ENCODE measurements around the gene MANBA. TPM values are rescaled to one million over a fixed set of nuclear protein-coding genes. Genes with fewer than 3 reads are reported as not detected.

The MANBA gene
- total RNA-seq, 1 donor from 2014 or later: 27.3 TPM

DNA sequence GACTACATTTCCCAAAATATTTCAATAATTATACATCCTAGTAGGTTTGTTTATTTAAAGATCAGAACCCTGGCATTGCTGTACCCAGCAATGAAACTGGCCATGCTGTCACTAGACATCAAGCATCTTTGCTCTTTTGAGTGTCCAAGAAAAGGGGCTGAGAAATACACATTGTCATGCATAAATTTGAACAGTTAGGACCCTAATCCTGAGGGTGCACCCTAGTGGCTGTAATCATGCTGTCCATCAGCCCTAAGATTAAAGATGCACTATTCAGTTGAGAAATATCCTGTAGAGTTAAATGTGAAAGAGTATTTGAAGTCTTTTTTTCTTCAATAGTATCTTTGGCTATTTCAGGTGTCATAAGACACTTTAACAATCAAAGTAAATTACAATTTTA is 150.8 kb downstream of the MANBA start:
- no peak for ATAC-seq
- no peak for DNase-seq
- intact Hi-C loops (cut with micrococcal nuclease): no loop called here

DNA sequence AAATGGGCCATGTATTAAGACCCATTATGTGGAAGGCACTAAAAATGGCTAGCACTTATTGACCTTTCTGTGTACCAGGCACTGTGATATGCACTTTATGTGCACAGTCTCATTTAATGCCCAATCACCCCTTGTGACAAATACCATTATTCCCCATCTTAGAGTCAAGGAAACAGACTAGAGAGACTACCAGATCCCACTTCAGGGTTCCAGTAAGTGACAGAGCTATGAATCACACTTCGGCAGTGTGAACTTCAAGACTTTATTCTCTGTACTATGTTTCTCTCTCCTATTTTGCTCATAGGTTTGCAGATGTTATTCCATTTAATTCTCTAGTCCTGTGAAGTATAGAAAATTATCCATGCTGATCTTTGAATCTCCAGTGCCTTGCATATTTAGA is 152.6 kb downstream of the MANBA start:
- intact Hi-C loops (cut with micrococcal nuclease): loop anchor here (5.0 kb wide), 1 partner anchor 161 kb away; no protein-coding TSS in a partner anchor
- ATAC-seq: no peak
- no peak for DNase-seq

GRCh38 chr4:102606846-102607450 is 153.8 kb downstream of the MANBA start:
- no peak for DNase-seq
- ATAC-seq: no peak
- intact Hi-C loops (cut with micrococcal nuclease): loop anchor here (5.0 kb wide), 1 partner anchor 160 kb away; no protein-coding TSS in a partner anchor

- ATAC-seq (peak; percentile 34), DNase-seq (no peak)
- intact Hi-C loops (cut with micrococcal nuclease): loop anchor here (5.0 kb wide), 1 partner anchor 159 kb away; no protein-coding TSS in a partner anchor
Observed at GRCh38 chr4:102606261-102606660, 154.5 kb downstream of the MANBA start.

DNA sequence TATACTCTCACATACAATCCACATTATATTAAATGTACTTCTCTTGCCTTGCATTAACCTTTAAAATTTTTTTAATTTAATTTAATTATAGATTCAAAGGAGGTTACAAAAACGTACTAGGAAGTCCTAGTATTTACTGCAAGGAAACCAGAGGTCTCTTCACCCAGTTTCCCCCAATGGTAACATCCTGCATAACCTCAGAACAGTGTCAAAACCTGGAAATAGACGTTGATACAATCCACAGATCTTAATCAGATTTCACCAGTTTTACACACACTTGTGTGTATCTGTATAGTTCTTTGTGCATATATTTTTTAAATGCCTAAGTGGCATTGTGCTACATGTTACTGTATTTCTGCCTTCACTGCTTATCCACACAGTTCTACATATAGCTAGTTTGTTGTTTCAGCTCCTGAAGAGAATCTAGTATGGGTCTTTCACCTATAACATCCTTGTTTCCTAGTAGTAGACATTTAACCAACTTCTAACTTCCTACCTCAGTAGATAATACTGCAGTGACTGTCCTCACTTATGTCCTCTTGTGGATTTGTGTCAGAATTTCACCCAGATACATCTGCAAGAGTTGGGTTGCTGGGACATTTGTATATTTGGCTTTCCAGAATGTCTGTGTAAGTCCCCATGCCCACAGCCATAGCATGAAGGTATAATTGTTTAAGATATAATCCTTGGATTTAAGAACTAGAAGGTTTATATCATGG is 156.4 kb downstream of the MANBA start:
- no peak for DNase-seq
- intact Hi-C loops (cut with micrococcal nuclease): no loop called here
- no peak for ATAC-seq

DNA sequence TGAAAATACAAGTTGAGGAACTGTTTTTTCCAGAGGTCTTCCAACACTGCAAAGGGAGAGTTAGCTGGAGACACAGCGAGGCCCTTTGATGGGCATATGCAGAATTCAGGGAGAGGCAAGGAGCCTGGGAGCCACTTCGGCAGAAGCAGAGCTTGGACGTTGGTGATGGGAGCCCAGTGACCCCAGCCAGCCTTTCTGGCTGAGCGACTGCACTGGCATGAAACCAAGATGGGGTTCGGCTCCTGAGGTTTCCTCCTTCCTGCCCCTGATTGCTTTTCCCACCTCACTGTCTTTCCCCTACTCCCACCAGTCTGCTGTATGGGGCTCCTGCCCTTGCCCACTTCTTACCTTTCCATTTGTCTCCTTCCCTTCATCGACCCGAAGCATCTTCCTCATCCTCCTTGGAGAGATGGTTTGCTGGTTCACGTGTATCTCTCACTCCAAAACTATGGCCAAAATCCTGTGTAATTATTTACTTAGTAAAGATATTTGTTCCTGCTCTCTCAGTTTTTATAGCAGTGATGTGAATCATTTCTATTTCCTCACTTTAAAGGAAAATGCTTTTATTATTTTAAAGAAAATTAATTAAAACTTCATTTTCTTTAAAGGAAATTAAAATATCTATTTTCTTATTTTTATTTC is 159.1 kb downstream of the MANBA start:
- intact Hi-C loops (cut with micrococcal nuclease): no loop called here
- ATAC-seq (no peak), DNase-seq (no peak)

- DNase-seq: no peak
- intact Hi-C loops (cut with micrococcal nuclease): no loop called here
- ATAC-seq: no peak
Observed at GRCh38 chr4:102600689-102601088, 160.1 kb downstream of the MANBA start.

DNA sequence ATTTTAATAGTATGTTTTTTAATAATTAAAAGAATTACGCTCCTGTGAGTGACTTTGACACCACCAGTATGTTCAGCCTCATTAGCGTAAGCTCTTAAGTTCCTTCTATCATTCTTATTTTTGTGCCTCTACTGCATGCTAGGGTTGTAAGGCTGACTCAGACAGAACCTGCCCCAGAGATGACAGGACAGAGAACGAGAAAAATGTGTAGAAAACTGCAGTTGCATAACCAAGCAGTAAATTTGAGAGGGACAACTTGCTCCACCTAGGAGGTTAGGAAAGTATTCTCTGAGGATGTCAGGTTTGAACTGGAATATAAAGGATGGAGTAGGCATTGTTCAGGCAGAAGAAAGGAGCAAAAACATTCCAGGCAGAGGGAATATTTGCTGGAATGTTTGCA is 160.9 kb downstream of the MANBA start:
- ATAC-seq: no peak
- no peak for DNase-seq
- intact Hi-C loops (cut with micrococcal nuclease): no loop called here

DNA sequence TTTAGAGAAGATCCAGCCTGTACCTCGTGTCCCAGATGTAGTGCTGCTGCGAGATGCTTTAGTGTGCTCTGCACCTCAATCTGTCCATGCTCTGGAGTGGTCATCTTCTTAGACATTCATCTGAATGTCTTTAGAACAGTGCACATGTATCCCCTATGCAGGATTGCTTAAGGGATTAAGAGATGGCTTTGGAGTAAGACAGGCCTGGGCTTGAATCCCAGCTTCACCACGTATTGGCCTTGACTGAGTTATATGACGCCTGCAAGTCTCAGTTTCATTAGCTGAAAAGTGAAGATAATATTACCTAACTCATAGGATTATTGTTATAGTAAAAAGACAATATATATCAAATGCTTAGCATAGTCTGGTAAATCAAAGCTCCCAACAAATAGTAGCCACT is 161.3 kb downstream of the MANBA start:
- ATAC-seq (no peak), DNase-seq (no peak)
- intact Hi-C loops (cut with micrococcal nuclease): no loop called here

- DNase-seq (no peak), ATAC-seq (peak; percentile 31)
- intact Hi-C loops (cut with micrococcal nuclease): no loop called here
Observed at GRCh38 chr4:102598762-102599374, 161.9 kb downstream of the MANBA start.

- DNase-seq (no peak), ATAC-seq (peak; percentile 82)
- intact Hi-C loops (cut with micrococcal nuclease): no loop called here
Observed at GRCh38 chr4:102598086-102598761, 162.5 kb downstream of the MANBA start.

DNA sequence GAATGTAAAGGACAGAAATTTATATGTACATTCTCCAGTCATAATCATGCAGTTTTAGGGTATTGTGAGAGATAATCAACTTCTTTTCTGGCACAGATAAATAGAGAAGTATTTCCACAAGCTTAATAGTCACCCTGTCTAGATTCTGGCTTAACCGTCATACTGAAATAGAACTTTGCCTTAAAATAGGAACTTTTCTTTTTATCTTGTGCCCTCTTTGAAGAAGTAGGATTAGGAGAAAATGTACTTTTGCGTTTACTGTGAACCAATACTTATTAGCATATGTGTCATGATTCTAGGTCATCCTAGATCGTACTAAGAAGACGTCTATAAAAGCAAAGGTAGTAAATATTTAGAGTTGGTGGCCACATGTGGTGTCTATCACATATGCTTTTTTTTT is 164.2 kb downstream of the MANBA start:
- intact Hi-C loops (cut with micrococcal nuclease): no loop called here
- ATAC-seq (no peak), DNase-seq (no peak)

GRCh38 chr4:102594000-102594399 is 166.8 kb downstream of the MANBA start:
- ATAC-seq (no peak), DNase-seq (no peak)
- intact Hi-C loops (cut with micrococcal nuclease): no loop called here

DNA sequence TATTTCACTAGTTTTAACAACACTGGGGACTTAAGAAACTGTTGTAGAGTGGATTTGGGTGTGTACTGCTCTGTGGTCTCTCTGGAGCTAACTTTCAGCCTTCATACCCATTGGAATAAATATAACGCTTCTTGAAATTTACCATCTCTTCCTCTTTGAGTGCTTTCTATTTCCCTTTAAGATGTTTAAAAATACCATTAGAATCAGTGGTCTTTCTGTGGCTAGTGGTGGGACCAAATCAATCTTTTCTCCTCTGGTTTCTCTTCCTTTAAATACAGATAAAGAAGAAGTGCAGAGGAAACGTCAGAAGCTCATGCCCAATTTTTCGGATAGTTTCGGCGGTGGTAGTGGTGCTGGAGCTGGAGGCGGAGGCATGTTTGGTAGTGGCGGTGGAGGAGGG is 167.6 kb downstream of the MANBA start:
- no peak for DNase-seq
- intact Hi-C loops (cut with micrococcal nuclease): no loop called here
- ATAC-seq: no peak

GRCh38 chr4:102592256-102592655 is 168.5 kb downstream of the MANBA start:
- intact Hi-C loops (cut with micrococcal nuclease): no loop called here
- ATAC-seq: no peak
- DNase-seq: no peak

- ATAC-seq: no peak
- intact Hi-C loops (cut with micrococcal nuclease): no loop called here
- no peak for DNase-seq
Observed at GRCh38 chr4:102589743-102590142, 171.0 kb downstream of the MANBA start.

DNA sequence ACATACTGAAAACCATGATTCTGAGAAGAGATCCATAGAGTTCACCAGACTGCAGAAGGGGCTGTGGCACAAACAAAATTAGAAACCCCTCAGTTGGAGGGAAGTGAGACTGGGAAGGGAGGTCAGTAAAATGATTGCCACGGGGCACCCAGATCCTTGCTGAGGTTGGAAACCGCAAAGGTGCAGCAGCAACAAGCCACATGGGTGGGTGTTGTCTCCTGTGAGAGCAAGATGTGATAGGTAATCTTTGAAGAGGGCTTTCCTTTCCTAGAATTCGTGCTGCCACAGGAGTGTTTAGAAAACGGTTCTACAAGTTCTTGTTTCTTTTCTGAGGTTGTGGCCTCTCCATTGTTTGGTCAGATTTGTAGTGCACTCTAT is 174.1 kb downstream of the MANBA start:
- DNase-seq: no peak
- no peak for ATAC-seq
- intact Hi-C loops (cut with micrococcal nuclease): loop anchor here (2.0 kb wide), 1 partner anchor 62 kb away; no protein-coding TSS in a partner anchor

DNA sequence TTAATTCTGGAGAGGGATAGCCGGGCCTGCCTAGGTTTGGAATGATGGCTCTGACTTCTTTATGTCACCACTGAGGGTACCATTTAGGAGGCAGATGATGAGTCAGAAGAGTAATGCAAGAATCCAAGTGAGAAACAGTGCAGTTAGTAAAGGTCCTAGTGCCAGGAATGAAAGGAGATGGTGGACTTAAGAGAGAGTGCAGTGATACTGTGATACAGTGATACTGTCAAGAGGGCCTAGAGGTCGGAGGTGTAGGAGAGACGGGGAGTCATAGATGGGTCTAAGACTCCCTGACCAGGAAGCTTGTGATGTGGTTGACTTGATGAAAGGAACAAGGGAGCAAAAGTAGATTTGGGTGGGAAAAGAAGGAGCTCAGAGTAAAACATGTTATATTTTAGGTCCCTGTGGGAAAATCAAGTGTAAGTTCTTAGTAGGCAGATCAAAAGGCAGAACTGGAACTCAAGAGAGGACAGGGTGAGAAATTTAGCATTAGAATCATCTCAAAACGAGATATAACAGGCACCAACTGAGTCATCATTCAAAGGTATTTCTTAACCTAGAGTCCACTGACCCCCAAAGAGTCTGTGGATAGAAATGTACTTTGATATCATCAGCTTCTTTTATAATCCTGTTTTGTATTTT is 174.6 kb downstream of the MANBA start:
- DNase-seq: no peak
- no peak for ATAC-seq
- intact Hi-C loops (cut with micrococcal nuclease): loop anchor here (2.0 kb wide), 1 partner anchor 61 kb away; no protein-coding TSS in a partner anchor

- no peak for ATAC-seq
- intact Hi-C loops (cut with micrococcal nuclease): no loop called here
- DNase-seq: no peak
Observed at GRCh38 chr4:102585329-102585728, 175.4 kb downstream of the MANBA start.

Data from left ventricle myocardium superior (tissue), 1 donor.